ENCODE data around the gene NUP62. TPM values are rescaled to one million over a fixed set of nuclear protein-coding genes. Genes with fewer than 3 reads are reported as not detected.

The NUP62 gene
- total RNA-seq, 1 donor from 2014 or later = 61.1 TPM

DNA sequence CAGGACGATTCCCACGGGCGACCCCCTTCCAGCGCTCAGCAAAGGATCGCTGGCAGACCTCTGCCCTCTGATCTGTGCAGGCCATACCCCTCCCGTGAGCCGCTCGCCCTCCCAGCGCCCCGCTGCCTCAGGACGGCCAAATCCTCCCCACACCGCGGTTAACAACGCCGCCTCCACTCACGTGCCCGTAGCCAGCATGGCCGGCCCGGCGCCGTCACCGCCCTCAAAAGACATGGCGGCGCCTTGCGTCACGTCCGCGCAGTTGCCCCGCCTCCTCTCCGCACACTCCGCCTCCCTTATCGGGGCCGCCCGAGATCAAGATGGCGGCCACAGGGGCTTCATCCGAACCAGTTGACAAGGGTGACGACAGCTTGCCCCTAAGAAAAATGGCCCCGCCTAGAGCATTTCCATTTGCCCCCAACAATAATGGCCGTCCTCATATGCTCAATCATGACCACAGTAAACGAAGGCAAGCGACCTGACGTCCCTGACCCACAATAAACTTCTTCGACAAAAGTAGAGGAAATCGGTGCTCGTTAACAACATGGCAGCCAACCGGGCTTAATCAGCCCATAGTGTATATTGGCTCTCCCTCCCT lies 52.8 kb downstream of the NUP62 start:
- H3K36me3 ChIP-seq (ENCODE audit: control insufficient read depth, insufficient read depth, low read length) = no peaks in the 10 kb centered on the region
- TF ChIP-seq, protein P1, sequence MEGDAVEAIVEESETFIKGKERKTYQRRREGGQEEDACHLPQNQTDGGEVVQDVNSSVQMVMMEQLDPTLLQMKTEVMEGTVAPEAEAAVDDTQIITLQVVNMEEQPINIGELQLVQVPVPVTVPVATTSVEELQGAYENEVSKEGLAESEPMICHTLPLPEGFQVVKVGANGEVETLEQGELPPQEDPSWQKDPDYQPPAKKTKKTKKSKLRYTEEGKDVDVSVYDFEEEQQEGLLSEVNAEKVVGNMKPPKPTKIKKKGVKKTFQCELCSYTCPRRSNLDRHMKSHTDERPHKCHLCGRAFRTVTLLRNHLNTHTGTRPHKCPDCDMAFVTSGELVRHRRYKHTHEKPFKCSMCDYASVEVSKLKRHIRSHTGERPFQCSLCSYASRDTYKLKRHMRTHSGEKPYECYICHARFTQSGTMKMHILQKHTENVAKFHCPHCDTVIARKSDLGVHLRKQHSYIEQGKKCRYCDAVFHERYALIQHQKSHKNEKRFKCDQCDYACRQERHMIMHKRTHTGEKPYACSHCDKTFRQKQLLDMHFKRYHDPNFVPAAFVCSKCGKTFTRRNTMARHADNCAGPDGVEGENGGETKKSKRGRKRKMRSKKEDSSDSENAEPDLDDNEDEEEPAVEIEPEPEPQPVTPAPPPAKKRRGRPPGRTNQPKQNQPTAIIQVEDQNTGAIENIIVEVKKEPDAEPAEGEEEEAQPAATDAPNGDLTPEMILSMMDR (IDR thresholded peaks at IDR 0.05; ENCODE audit: insufficient read depth, low read length, poor library complexity, severe bottlenecking) = no peak
- H3K27me3 ChIP-seq (ENCODE audit: control insufficient read depth, insufficient read depth, low read length) = no peaks in the 10 kb centered on the region
- DNase-seq (ENCODE audit: low read depth) = no peak
- H3K4me3 ChIP-seq (ENCODE audit: low read depth, low read length) = peak overlapping the region; percentile 98

DNA sequence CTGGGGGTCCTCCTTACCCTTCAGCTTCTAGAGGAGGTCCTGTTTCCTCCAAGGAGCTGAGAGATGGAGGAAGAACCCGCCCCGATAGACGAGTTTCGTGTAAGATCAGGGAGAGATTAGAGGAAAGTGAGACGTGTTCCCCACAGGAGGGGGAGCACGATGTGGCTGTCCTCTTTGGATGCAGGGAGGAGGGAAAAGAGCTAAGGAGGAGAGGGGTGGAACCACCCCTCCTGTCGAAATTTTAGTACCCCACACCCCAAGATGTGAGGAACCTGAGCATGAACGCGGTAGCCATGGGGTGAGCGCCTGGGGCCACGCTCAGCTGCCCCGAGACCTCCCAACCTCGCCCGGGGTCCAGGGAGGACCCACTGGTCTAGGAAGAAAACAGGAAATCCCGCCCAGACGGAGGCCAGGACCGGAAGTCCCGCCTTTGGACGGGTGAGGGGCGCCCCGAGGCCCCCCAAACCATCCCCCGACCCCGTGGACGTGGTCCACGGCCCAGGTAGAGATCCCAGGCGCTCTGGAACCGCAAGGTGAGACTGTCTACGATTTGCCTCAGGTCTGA lies 53.4 kb downstream of the NUP62 start:
- H3K27me3 ChIP-seq (ENCODE audit: control insufficient read depth, insufficient read depth, low read length) = no peaks in the 10 kb centered on the region
- TF ChIP-seq, protein P1 (IDR thresholded peaks at IDR 0.05; ENCODE audit: insufficient read depth, low read length, poor library complexity, severe bottlenecking) = no peak
- H3K4me3 ChIP-seq (ENCODE audit: low read depth, low read length) = peak overlapping the region; percentile 98
- H3K36me3 ChIP-seq (ENCODE audit: control insufficient read depth, insufficient read depth, low read length) = peaks cover 4% of the 10 kb centered on the region
- no peak for DNase-seq (ENCODE audit: low read depth)

DNA sequence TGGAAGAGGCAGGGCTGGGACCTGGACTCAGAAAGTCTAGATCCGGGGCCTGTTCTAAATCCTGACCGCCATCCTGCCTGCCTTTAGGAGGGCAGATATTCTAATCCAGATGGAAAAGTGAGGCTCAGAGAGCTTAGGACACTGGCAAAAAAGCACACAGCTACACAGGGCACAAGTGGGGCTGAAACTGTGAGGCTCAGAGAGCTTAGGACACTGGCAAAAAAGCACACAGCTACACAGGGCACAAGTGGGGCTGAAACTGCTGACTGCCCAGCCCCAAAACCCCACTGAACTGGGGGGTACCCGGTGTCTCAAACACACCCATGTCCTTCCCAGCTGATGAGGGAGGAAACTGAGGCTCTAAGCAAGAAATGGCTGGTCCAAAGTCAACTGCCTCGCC lies 54.1 kb downstream of the NUP62 start:
- no peak for DNase-seq (ENCODE audit: low read depth)
- Histone ChIP-seq H3K27me3 (ENCODE audit: control insufficient read depth, insufficient read depth, low read length) (no peaks in the 10 kb centered on the region), H3K36me3 (ENCODE audit: control insufficient read depth, insufficient read depth, low read length) (peaks cover 4% of the 10 kb centered on the region), H3K4me3 (ENCODE audit: low read depth, low read length) (peak overlapping the region; percentile 98)
- TF ChIP-seq, protein P1 (IDR thresholded peaks at IDR 0.05; ENCODE audit: insufficient read depth, low read length, poor library complexity, severe bottlenecking) = no peak

DNA sequence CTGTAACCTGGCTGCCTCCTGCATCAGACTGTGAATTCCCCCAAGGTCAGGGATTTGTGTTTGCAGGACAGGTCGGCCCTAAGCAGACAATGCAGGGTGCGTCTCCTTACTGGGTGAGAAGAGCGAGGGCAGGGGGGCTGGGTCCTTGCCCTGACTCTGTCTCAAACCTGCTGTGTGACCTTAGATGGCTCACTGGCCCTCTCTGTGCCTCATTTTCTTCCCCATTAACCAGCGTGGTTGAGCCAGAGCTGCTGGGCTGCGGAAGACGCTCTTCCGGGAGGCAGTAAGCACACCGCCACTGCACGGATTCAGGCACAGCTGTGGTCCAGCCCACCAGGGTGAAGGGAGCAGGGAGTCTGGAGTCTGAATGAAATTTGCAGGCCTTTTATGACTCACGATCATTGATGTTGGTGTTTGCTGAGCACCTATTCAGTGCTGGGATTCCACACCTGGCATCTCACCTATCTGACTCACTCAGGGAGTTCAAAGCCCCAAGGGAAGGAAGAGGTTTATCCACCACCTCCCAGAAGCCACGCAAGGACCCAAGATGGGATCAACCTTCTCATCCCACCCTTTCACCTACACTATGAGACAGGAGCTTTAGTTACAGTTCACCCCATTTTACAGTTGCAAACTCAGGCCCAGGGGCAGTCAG lies 54.7 kb downstream of the NUP62 start:
- Histone ChIP-seq H3K36me3 (ENCODE audit: control insufficient read depth, insufficient read depth, low read length) (peaks cover 4% of the 10 kb centered on the region), H3K4me3 (ENCODE audit: low read depth, low read length) (no peak overlapping the region), H3K27me3 (ENCODE audit: control insufficient read depth, insufficient read depth, low read length) (no peaks in the 10 kb centered on the region)
- no peak for DNase-seq (ENCODE audit: low read depth)
- TF ChIP-seq, protein P1 (IDR thresholded peaks at IDR 0.05; ENCODE audit: insufficient read depth, low read length, poor library complexity, severe bottlenecking) = no peak

DNA sequence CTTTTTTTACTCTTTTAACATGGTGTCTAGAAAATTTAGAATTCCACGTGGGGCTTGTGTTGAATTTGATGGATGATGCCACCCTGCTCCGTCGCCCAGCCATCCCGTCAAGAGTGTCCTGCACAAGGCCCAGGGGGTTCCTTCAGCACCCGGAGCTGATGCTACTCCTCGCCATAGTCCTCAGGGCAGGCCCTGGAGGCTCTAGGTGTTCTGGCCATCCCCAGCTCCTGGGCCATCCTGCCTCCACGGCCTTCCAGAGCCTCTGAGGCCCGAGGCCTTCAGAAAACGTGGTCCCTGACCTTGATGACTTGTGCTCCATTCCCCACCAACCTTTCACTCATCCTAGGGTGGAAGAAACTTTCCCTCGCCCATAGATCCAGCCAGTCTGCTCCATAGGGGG lies 55.5 kb downstream of the NUP62 start:
- DNase-seq (ENCODE audit: low read depth) = no peak
- TF ChIP-seq, protein P1 (IDR thresholded peaks at IDR 0.05; ENCODE audit: insufficient read depth, low read length, poor library complexity, severe bottlenecking) = no peak
- peaks cover 4% of the 10 kb centered on the region for H3K36me3 ChIP-seq (ENCODE audit: control insufficient read depth, insufficient read depth, low read length)

More for the DNA sequence above, 55.5 kb downstream of the NUP62 start:
- H3K27me3 ChIP-seq (ENCODE audit: control insufficient read depth, insufficient read depth, low read length) = no peaks in the 10 kb centered on the region
- no peak overlapping the region for H3K4me3 ChIP-seq (ENCODE audit: low read depth, low read length)
